ENCODE measurements around the gene NEUROD6.

DNA sequence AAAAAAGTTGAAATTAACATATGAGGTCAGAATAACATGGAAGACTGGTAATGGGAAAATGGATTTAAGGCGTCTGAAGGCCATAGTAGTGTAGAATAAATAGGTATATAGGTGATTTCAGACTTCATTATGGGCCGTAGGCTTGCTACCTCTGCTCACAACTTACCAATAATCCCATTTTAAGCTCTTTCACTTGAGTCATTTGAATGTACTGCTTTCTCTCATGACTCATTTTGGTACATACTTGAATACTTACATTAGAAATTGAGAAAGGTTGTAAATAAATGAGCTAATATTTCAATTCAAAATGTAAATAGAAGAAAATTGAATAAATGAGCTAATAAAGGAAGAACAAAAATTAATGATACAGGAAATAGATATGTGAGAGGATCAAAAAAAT, 42.2 kb upstream of the NEUROD6 start:
- no peak for TF ChIP-seq CTCF (IDR thresholded peaks at IDR 0.05; ENCODE audit: low read length)
- no peak for TF ChIP-seq EZH2phosphoT487 (IDR thresholded peaks at IDR 0.05; ENCODE audit: low read length)
- TF ChIP-seq EZH2 (optimal IDR thresholded peaks at IDR 0.05; ENCODE audit: low read depth, low read length), result no peak
